Naive B cell (primary cell): ENCODE data around the gene AGFG2. TPM values are rescaled to one million over a fixed set of nuclear protein-coding genes. Genes with fewer than 3 reads are reported as not detected.
A peak's percentile ranks its signal among the peaks of the same experiment; 100 is the strongest.
"Not testable (repeated sequence)": the region's sequence is repeated elsewhere in the genome, so short reads cannot be mapped to it uniquely, and the experiment has no call there.

Experiments used
- ATAC-seq, 2 donors: fragments of 150-1000 bp; cut with Tn5 transposase; 2 replicates each; pipeline ENCODE4 v1.10.0; 2021; ENCODE audit warnings: low read depth in 2 of 2, mild to moderate bottlenecking in 2 of 2, moderate library complexity in 2 of 2
- DNase-seq: peaks from one replicate; pipeline ENCODE4 v3.0.0; 2022
- H3K27ac Mint-ChIP-seq, 6 donors: one replicate each; pipeline ENCODE4 v1.8.0; 2020 to 2022; ENCODE audit warnings: mild to moderate bottlenecking in 6 of 6, mixed read lengths in 6 of 6, moderate library complexity in 5 of 6, inconsistent platforms in 2 of 6
- H3K27me3 Mint-ChIP-seq, 3 donors: one replicate each; pipeline ENCODE4 v1.8.0; 2021 to 2022; ENCODE audit warnings: mixed read lengths in 3 of 3, mild to moderate bottlenecking in 1 of 3
- H3K36me3 Mint-ChIP-seq, 2 donors: one replicate each; pipeline ENCODE4 v1.8.0; 2020 to 2022; ENCODE audit warnings: mixed read lengths in 2 of 2, inconsistent platforms in 1 of 2, mild to moderate bottlenecking in 1 of 2
- H3K4me1 Mint-ChIP-seq, 3 donors: one replicate each; pipeline ENCODE4 v1.8.0; 2020 to 2022; ENCODE audit warnings: mixed read lengths in 3 of 3, inconsistent platforms in 1 of 3, mild to moderate bottlenecking in 1 of 3, moderate library complexity in 1 of 3
- H3K4me3 Mint-ChIP-seq, 8 donors: one replicate each; pipeline ENCODE4 v1.8.0; 2020 to 2022; ENCODE audit warnings: mild to moderate bottlenecking in 8 of 8, mixed read lengths in 8 of 8, moderate library complexity in 8 of 8, inconsistent platforms in 2 of 8
- H3K9me3 Mint-ChIP-seq, 7 donors: one replicate each; pipeline ENCODE4 v1.8.0; 2020 to 2022; ENCODE audit warnings: mixed read lengths in 7 of 7, mild to moderate bottlenecking in 5 of 7, inconsistent platforms in 2 of 7, moderate library complexity in 1 of 7
- polyA plus RNA-seq, 6 donors: library from polyadenylated mRNA; unstranded; fragments of 300-500 nt; fragmentation: Illumina TruSeq; gene quantifications; one replicate each; pipeline ENCODE4 v1.2.3, GENCODE V29; 2021; ENCODE audit warnings: low read depth in 6 of 6

Gene AGFG2
- 1 to 10 TPM in 5 of 6 donors, not detected in 1; 3.1 to 5.9 (median 4.1) TPM for polyA plus RNA-seq

DNA sequence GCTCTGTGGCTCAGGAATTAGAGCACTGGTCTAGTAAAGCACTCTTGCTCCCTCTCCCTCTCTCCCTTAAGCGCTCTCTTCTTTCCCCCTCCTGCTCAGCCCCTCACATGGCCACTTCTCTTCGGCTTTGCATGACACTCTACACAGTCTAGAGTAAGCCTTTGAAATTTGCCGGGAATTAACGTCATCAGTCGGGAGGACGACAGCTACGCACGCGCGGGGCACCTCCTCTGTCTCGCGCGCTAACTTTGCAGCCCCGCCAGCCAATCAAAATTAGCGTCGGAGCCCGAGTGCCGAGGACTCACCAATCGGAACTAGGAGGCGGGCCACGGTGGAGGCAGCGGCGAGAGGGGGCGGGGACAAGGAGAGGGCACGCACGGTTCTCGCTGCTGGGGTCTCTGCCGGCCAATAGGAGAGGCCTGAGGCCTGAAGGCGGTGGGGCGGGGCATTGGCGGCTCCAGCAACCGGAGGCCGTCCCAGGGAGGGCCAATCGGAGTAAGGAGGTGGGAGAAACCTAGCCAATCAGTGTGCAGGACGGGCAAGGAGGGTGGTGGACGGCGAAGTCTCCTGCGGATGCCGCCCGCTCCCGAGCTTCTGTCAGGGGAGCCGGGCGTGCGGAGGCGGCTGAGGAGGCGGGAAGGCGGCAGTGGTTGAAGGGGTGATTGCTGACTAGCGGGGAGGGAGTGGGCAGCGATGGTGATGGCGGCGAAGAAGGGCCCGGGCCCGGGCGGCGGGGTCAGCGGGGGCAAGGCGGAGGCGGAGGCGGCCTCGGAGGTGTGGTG lies at the start of gene AGFG2:
Gene AGFG2, plus strand, starts transcription at position 550 of the 782 bp plus-strand sequence. Its CDS starts 144 bp downstream, at position 694.
- Mint-ChIP-seq H3K4me3 (peak within 1 kb of the TSS; percentile 86 to 99 (median 98)), H3K27ac (peak within 1 kb of the TSS; percentile 40 to 95 (median 88)), H3K36me3 (no peaks in the 10 kb centered on the region), H3K27me3 (no peaks in the 10 kb centered on the region), H3K4me1 (peaks cover 19 to 27% (median 27%) of the 10 kb centered on the region in 3 donors), H3K9me3 (no peaks in the 10 kb centered on the region)
- ATAC-seq: peak; percentile 94 to 96
- peak; percentile 100 for DNase-seq

- peak overlapping the region in 1 of 6 donors; percentile 59 for H3K27ac Mint-ChIP-seq
- peaks cover 14 to 17% (median 16%) of the 10 kb centered on the region in 3 donors for H3K4me1 Mint-ChIP-seq
- H3K27me3 Mint-ChIP-seq: peaks cover 11 to 67% (median 48%) of the 10 kb centered on the region in 3 donors
- no peak overlapping the region for H3K4me3 Mint-ChIP-seq
- H3K9me3 Mint-ChIP-seq: no peaks in the 10 kb centered on the region
- H3K36me3 Mint-ChIP-seq: no peaks in the 10 kb centered on the region
- no peak for DNase-seq
- peak; percentile 21 to 24 for ATAC-seq
Measured at GRCh38 chr7:100489824-100490223, 49.2 kb upstream of the AGFG2 start.

GRCh38 chr7:100490483-100491191 lies 48.4 kb upstream of the AGFG2 start:
- Mint-ChIP-seq H3K36me3 (no peaks in the 10 kb centered on the region), H3K27ac (no peak overlapping the region), H3K9me3 (no peaks in the 10 kb centered on the region), H3K27me3 (peaks cover 12 to 73% (median 54%) of the 10 kb centered on the region in 3 donors), H3K4me1 (peaks cover 14 to 17% (median 16%) of the 10 kb centered on the region in 3 donors), H3K4me3 (peak overlapping the region in 1 of 8 donors; percentile 29)
- ATAC-seq (no peak), DNase-seq (no peak)

GRCh38 chr7:100491192-100491578 lies 47.8 kb upstream of the AGFG2 start:
- Mint-ChIP-seq H3K9me3 (no peaks in the 10 kb centered on the region), H3K4me1 (peaks cover 12 to 16% (median 14%) of the 10 kb centered on the region in 3 donors), H3K36me3 (no peaks in the 10 kb centered on the region), H3K27ac (no peak overlapping the region), H3K4me3 (peak overlapping the region in 1 of 8 donors; percentile 29), H3K27me3 (peaks cover 12 to 73% (median 53%) of the 10 kb centered on the region in 3 donors)
- DNase-seq (no peak), ATAC-seq (no peak)

DNA sequence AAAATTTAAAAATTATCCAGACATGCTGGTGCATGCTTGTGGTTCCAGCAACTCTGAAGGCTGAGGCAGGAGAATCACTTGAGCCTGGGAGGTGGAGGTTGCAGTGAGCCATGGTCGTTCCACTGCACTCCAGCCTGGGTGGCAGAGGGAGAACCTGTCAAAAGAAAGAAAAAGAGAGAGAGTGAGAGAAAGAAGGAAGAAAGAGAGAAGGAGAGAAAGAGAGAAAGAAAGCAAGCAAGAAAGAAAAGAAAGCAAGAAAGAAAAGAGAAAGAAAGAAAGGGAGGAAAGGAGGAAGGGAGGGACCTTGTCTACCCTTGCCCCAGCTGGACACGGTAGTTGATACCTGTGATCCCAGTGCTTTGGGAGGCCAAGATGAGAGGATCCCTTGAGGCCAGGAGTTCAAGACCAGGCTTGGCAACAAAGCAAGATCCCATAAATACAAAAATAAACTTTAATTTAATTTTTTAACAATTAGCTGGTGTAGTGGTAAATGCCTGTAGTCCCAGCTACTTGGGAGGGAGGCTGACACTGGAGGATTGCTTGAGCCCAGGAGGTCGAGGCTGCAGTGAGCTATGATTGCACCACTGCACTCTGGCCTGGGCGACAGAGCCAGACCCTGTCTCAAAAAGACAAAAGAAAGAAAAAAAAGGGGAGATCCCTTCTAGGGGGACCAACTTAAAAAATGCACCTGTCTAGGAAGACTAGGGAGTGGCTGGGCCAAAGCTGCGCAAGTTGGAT lies 46.1 kb upstream of the AGFG2 start:
- H3K27ac Mint-ChIP-seq: no peak overlapping the region
- DNase-seq (no peak), ATAC-seq (peak in 1 of 2 donors; percentile 6)
- H3K4me3 Mint-ChIP-seq: peak overlapping the region; percentile 0 to 82 (median 74)
- H3K36me3 Mint-ChIP-seq: no peaks in the 10 kb centered on the region
- H3K4me1 Mint-ChIP-seq: peaks cover 12 to 16% (median 14%) of the 10 kb centered on the region in 3 donors
- H3K9me3 Mint-ChIP-seq: no peaks in the 10 kb centered on the region
- H3K27me3 Mint-ChIP-seq: peaks cover 12 to 76% (median 55%) of the 10 kb centered on the region in 3 donors

DNA sequence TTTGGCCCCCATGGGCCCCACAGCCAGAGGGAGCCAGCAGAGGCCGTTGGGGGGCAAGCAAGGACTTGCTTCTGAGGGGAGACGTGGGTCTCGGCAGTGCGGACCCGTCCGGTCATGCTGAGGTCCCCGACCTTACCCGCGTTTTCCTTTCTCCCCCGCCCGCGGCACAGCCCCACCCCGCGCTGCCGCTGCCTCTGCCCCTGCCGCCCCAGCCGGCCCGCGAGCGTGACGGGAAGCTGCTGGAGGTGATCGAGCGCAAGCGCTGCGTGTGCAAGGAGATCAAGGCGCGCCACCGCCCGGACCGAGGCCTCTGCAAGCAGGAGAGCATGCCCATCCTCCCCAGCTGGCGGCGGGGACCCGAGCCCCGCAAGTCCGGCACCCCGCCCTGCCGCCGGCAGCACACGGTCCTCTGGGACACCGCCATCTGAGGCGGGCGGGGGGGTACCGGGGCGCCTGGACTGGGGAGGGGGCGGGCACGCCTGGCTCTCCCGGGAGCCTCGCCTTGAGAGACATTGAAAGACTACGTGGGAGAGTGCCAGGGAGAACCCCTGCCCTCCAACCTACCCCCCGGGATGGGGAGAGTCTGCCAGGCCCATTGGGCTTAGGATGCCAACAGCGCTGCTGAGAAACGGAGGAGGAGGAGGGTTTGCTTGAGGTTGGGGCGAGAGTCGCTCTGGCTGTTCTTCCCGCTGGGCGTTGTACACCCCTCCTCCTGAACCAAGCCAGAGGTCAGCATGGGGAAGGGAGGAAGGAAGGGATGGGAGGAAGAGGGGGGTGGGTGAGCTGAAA lies 45.3 kb upstream of the AGFG2 start:
- Mint-ChIP-seq H3K4me3 (peak overlapping the region; percentile 0 to 81 (median 72)), H3K27me3 (peaks cover 12 to 76% (median 55%) of the 10 kb centered on the region in 3 donors), H3K9me3 (no peaks in the 10 kb centered on the region), H3K36me3 (no peaks in the 10 kb centered on the region), H3K27ac (no peak overlapping the region), H3K4me1 (peaks cover 12 to 16% (median 14%) of the 10 kb centered on the region in 3 donors)
- ATAC-seq: peak; percentile 78 to 89
- no peak for DNase-seq

- Mint-ChIP-seq H3K27ac (no peak overlapping the region), H3K27me3 (peaks cover 8 to 51% (median 36%) of the 10 kb centered on the region in 3 donors), H3K9me3 (no peaks in the 10 kb centered on the region), H3K36me3 (no peaks in the 10 kb centered on the region), H3K4me3 (no peak overlapping the region), H3K4me1 (peaks cover 9 to 14% (median 10%) of the 10 kb centered on the region in 3 donors)
- no peak for DNase-seq
- no peak for ATAC-seq
Measured at GRCh38 chr7:100496509-100496908, 42.5 kb upstream of the AGFG2 start.

DNA sequence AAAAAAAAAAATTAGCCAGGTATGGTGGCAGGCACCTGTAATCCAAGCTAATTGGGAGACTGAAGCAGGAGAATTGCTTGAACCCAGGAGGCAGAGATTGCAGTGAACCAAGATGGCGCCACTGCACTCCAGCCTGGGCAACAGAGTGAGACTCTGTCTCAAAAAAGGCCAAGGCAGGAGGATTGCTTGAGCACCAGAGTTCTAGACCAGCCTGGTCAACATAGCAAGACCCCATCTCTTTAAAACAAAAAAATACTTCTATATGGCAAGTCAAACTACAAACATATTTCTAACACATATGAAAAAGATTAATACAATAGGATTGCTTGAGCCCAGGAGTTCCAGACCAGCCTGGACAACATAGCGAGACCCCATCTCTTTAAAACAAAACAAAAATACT lies 38.3 kb upstream of the AGFG2 start:
- not testable (repeated sequence) for H3K4me3 Mint-ChIP-seq, ATAC-seq, H3K9me3 Mint-ChIP-seq, H3K36me3 Mint-ChIP-seq, DNase-seq, H3K27ac Mint-ChIP-seq, H3K4me1 Mint-ChIP-seq
- peaks cover 0 to 11% (median 8%) of the 10 kb centered on the region in 3 donors for H3K27me3 Mint-ChIP-seq

DNA sequence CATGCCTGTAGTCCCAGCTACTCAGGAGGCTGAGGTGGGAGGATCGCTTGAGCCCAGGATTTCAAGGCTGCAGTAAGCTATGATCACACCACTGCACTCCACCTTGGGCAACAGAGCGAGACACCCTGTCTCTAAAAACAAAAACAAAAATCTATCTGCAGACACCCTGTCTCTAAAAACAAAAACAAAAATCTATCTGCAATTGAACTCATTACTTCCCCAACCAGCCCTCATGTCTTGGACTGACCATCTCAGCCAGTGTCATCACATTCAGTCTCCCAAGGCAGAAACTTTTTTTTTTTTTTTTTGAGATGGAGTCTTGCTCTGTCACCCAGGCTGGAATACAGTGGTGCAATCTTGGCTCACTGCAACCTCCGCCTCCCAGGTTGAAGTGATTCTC lies 35.0 kb upstream of the AGFG2 start:
- not testable (repeated sequence) for H3K36me3 Mint-ChIP-seq, H3K4me3 Mint-ChIP-seq, ATAC-seq, H3K9me3 Mint-ChIP-seq, H3K27ac Mint-ChIP-seq, H3K4me1 Mint-ChIP-seq, DNase-seq
- peaks cover 5 to 13% (median 11%) of the 10 kb centered on the region in 3 donors for H3K27me3 Mint-ChIP-seq

GRCh38 chr7:100504887-100505611 lies 34.0 kb upstream of the AGFG2 start:
- H3K27ac Mint-ChIP-seq: no peak overlapping the region
- H3K27me3 Mint-ChIP-seq: peaks cover 5 to 18% (median 16%) of the 10 kb centered on the region in 3 donors
- no peaks in the 10 kb centered on the region for H3K36me3 Mint-ChIP-seq
- ATAC-seq (no peak), DNase-seq (no peak)
- no peaks in the 10 kb centered on the region for H3K9me3 Mint-ChIP-seq
- H3K4me1 Mint-ChIP-seq: peaks cover 0 to 3% (median 0%) of the 10 kb centered on the region in 3 donors
- H3K4me3 Mint-ChIP-seq: no peak overlapping the region

DNA sequence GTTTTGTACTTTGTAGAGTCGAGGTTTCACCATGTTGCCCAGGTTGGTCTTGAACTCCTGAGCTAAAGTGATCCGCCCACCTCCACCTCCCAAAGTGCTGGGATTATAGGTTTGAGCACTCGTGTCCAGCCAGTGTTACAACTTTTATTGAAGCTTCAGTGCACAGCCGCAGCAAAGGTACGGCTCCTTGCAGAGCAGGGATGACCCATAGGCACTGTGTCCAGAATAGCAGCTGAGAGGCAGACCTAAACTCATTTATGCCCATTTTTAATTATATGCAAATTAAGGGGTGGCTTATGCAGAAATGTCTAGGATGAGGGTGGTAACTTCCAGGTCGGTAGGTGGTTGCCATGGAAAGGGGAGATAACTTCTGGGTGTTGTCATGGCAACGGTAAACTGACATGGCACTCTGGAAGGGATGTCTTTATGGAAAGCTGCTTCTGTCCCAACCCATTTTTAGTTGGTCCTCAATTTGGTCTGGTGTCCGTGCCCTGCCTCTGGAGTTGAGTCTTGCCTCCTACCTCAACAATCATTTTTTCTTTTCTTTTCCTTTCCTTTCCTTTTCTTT lies 32.6 kb upstream of the AGFG2 start:
- Mint-ChIP-seq H3K27me3 (peaks cover 10 to 27% (median 24%) of the 10 kb centered on the region in 3 donors), H3K4me1 (peaks cover 0 to 3% (median 0%) of the 10 kb centered on the region in 3 donors), H3K9me3 (no peaks in the 10 kb centered on the region), H3K36me3 (no peaks in the 10 kb centered on the region), H3K4me3 (no peak overlapping the region), H3K27ac (peak overlapping the region in 1 of 6 donors; percentile 72)
- ATAC-seq: no peak
- DNase-seq: no peak

GRCh38 chr7:100509231-100509630 lies 29.8 kb upstream of the AGFG2 start:
- ATAC-seq (no peak), DNase-seq (no peak)
- H3K27ac Mint-ChIP-seq: no peak overlapping the region
- no peaks in the 10 kb centered on the region for H3K9me3 Mint-ChIP-seq
- no peaks in the 10 kb centered on the region for H3K4me1 Mint-ChIP-seq
- no peaks in the 10 kb centered on the region for H3K36me3 Mint-ChIP-seq
- peaks cover 16 to 39% (median 32%) of the 10 kb centered on the region in 3 donors for H3K27me3 Mint-ChIP-seq
- no peak overlapping the region for H3K4me3 Mint-ChIP-seq
